Adrenal gland (tissue), 5 donors: Measurements from ENCODE around the gene ADORA1.

ENCODE experiments used
- POLR2A ChIP-seq, 2 donors: fragments of 450-650 bp; IDR thresholded peaks; one replicate each; pipeline ENCODE4 v1.6.1; 2017; ENCODE audit warnings: antibody characterized with exemption in 2 of 2, mild to moderate bottlenecking in 2 of 2, moderate library complexity in 1 of 2
- TF ChIP-seq, protein P1 (sequence below), 6 experiments: fragments of 450-650 bp in 4 of 6; fragments of 200-600 bp in 2 of 6; sonication (generic) in 1 of 6; IDR thresholded peaks; 1 replicate in 5 of 6; 2 replicates in 1 of 6; pipeline versions ENCODE4 v1.5.1 to v1.8.0; 2016 to 2021; ENCODE audit warnings: antibody characterized with exemption in 6 of 6, mild to moderate bottlenecking in 2 of 6, moderate library complexity in 1 of 6
- donor health status: DM: no; HTN: no; CAD: no.

DNA sequence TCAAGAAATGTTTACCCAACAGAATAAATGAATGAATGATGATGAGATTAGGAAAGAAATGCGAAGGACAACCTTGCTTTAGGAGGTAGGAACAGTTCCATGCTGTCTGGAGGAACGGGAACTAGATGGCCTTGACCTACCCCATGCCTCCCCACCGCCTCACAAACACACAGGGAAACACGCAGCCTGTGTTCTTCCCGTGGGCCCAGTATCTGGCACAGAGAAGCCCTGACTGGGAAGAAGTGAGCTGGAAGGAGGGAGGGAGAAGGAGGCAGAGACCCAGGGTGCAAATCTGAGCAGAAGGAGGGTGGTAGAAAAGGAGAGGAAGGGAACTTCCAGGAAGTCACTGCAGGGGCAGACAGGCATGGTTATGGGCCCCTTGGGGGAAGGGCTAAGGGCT, 3.5 kb upstream of the ADORA1 start:
- TF ChIP-seq, protein P1, sequence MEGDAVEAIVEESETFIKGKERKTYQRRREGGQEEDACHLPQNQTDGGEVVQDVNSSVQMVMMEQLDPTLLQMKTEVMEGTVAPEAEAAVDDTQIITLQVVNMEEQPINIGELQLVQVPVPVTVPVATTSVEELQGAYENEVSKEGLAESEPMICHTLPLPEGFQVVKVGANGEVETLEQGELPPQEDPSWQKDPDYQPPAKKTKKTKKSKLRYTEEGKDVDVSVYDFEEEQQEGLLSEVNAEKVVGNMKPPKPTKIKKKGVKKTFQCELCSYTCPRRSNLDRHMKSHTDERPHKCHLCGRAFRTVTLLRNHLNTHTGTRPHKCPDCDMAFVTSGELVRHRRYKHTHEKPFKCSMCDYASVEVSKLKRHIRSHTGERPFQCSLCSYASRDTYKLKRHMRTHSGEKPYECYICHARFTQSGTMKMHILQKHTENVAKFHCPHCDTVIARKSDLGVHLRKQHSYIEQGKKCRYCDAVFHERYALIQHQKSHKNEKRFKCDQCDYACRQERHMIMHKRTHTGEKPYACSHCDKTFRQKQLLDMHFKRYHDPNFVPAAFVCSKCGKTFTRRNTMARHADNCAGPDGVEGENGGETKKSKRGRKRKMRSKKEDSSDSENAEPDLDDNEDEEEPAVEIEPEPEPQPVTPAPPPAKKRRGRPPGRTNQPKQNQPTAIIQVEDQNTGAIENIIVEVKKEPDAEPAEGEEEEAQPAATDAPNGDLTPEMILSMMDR (IDR thresholded peaks at IDR 0.05) = no peak
- no peak for TF ChIP-seq POLR2A (IDR thresholded peaks at IDR 0.05)
